HCT116 (cell line): ENCODE results near the gene PLCXD3.

Experiments
- CTCF ChIP-seq, 3 experiments: fragments of 200-600 bp in 1 of 3; sonication (generic) in 1 of 3; IDR thresholded peaks in 2 of 3; conservative IDR thresholded peaks in 1 of 3; 2 replicates each; pipeline ENCODE4 v1.5.1; 2012 to 2017; ENCODE audit warnings: low read depth in 2 of 3, low read length in 2 of 3, antibody characterized with exemption in 1 of 3, borderline replicate concordance in 1 of 3, control low read depth in 1 of 3, mild to moderate bottlenecking in 1 of 3, mixed read lengths in 1 of 3, mixed run types in 1 of 3, moderate library complexity in 1 of 3; ENCODE audit not compliant: insufficient read depth in 1 of 3
- EZH2phosphoT487 ChIP-seq: fragments of 200-600 bp; IDR thresholded peaks from 2 replicates; pipeline ENCODE4 v1.6.1; 2018; ENCODE audit warnings: antibody characterized with exemption, borderline replicate concordance
- POLR2A ChIP-seq: IDR thresholded peaks from 2 replicates; pipeline ENCODE4 v1.7.0; 2011; ENCODE audit warnings: borderline replicate concordance; ENCODE audit not compliant: insufficient read depth, insufficient read length; ENCODE audit errors: extremely low read depth

- no peak for TF ChIP-seq CTCF (IDR thresholded peaks at IDR 0.05 in 2 of 3, conservative IDR thresholded peaks at IDR 0.05 in 1 of 3; ENCODE audit: borderline replicate concordance in 1 of 3, insufficient read depth in 1 of 3, low read depth in 2 of 3, low read length in 2 of 3)
- no peak for TF ChIP-seq POLR2A
- TF ChIP-seq EZH2phosphoT487 = no peak
Measured at GRCh38 chr5:41532485-41532884, 22.1 kb upstream of the PLCXD3 start.
